ENCODE data around the gene CSPG4. TPM values are rescaled to one million over a fixed set of nuclear protein-coding genes. Genes with fewer than 3 reads are reported as not detected.
A peak's percentile ranks its signal among the peaks of the same experiment; 100 is the strongest.

The CSPG4 gene
- total and polyA plus RNA-seq, 9 of the 15 experiments (the other 6 are each of a cell fraction or from before 2014, with no cell fraction given): under 0.01 to 0.07 (median 0.04) TPM; not detected in 5

DNA sequence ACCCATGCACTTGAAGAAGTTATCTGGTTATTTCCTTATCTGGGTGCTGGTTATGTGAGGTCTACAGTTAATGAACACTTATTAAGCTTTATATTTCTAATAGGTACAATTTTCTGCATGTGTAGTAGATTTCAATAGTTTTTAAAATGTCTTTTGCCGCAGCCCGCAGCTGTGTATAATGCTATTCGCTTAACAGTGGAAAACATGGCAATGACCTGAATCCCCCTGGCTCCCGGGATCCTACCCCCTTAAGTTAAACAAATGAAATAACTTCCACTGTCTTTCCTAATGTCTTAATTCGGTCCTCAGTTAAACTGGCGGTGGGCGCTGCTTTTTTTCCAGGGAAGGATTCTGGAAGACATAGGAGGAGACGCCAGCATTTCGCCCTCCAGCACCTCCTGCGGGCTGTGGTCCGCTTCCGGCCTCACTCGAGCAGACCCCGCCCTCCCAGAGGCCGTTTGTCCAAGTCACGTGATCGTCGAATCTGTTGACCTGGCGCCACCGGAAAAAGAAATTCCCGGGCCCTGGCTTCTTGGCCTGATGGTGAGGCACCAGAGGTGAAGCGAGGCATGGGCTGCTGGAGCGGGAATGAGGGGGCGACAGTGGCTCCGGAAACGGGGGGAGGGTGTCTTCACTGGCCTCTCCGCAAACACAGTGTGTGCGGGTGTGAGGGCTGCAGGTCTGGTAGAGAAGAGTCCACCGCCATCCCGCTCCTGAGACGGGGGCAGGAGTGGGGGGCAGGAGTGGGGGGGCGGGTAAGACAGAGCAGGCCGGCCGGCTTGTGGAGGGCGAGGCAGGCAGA is 45.6 kb upstream of the CSPG4 start (continued):
- no peak for TF ChIP-seq HOXB6 (CRISPR knock-in tag; IDR thresholded peaks at IDR 0.05; ENCODE audit: borderline replicate concordance)
- no peak for TF ChIP-seq ZNF134 (CRISPR knock-in tag; conservative IDR thresholded peaks at IDR 0.05)
- TF ChIP-seq NELFE (IDR thresholded peaks at IDR 0.05; ENCODE audit: insufficient read depth, insufficient read length): no peak
- no peak for TF ChIP-seq KAT7 (CRISPR knock-in tag; IDR thresholded peaks at IDR 0.05; ENCODE audit: borderline replicate concordance)
- no peak for TF ChIP-seq MIER1 (IDR thresholded peaks at IDR 0.05; ENCODE audit: low read depth)
- TF ChIP-seq, protein P1, sequence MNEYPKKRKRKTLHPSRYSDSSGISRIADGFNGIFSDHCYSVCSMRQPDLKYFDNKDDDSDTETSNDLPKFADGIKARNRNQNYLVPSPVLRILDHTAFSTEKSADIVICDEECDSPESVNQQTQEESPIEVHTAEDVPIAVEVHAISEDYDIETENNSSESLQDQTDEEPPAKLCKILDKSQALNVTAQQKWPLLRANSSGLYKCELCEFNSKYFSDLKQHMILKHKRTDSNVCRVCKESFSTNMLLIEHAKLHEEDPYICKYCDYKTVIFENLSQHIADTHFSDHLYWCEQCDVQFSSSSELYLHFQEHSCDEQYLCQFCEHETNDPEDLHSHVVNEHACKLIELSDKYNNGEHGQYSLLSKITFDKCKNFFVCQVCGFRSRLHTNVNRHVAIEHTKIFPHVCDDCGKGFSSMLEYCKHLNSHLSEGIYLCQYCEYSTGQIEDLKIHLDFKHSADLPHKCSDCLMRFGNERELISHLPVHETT (CRISPR knock-in tag; conservative IDR thresholded peaks at IDR 0.05 in 1 of 2, IDR thresholded peaks at IDR 0.05 in 1 of 2): no peak
- TF ChIP-seq MECOM (CRISPR knock-in tag; IDR thresholded peaks at IDR 0.05): no peak
- TF ChIP-seq, protein P2, sequence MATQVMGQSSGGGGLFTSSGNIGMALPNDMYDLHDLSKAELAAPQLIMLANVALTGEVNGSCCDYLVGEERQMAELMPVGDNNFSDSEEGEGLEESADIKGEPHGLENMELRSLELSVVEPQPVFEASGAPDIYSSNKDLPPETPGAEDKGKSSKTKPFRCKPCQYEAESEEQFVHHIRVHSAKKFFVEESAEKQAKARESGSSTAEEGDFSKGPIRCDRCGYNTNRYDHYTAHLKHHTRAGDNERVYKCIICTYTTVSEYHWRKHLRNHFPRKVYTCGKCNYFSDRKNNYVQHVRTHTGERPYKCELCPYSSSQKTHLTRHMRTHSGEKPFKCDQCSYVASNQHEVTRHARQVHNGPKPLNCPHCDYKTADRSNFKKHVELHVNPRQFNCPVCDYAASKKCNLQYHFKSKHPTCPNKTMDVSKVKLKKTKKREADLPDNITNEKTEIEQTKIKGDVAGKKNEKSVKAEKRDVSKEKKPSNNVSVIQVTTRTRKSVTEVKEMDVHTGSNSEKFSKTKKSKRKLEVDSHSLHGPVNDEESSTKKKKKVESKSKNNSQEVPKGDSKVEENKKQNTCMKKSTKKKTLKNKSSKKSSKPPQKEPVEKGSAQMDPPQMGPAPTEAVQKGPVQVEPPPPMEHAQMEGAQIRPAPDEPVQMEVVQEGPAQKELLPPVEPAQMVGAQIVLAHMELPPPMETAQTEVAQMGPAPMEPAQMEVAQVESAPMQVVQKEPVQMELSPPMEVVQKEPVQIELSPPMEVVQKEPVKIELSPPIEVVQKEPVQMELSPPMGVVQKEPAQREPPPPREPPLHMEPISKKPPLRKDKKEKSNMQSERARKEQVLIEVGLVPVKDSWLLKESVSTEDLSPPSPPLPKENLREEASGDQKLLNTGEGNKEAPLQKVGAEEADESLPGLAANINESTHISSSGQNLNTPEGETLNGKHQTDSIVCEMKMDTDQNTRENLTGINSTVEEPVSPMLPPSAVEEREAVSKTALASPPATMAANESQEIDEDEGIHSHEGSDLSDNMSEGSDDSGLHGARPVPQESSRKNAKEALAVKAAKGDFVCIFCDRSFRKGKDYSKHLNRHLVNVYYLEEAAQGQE (IDR thresholded peaks at IDR 0.05; ENCODE audit: borderline replicate concordance): peak; percentile 48; the same call in 1 of the 2 replicates
- TF ChIP-seq, protein P2 (CRISPR knock-in tag; IDR thresholded peaks at IDR 0.05; ENCODE audit: low read depth): no peak
- no peak; the same call in 1 of the 2 replicates for TF ChIP-seq ZBTB7A (IDR thresholded peaks at IDR 0.05; ENCODE audit: borderline replicate concordance, control insufficient read depth, low read depth, low read length)
- TF ChIP-seq RBM15 (IDR thresholded peaks at IDR 0.05; ENCODE audit: insufficient read depth, low read length): no peak
- TF ChIP-seq, protein P3, sequence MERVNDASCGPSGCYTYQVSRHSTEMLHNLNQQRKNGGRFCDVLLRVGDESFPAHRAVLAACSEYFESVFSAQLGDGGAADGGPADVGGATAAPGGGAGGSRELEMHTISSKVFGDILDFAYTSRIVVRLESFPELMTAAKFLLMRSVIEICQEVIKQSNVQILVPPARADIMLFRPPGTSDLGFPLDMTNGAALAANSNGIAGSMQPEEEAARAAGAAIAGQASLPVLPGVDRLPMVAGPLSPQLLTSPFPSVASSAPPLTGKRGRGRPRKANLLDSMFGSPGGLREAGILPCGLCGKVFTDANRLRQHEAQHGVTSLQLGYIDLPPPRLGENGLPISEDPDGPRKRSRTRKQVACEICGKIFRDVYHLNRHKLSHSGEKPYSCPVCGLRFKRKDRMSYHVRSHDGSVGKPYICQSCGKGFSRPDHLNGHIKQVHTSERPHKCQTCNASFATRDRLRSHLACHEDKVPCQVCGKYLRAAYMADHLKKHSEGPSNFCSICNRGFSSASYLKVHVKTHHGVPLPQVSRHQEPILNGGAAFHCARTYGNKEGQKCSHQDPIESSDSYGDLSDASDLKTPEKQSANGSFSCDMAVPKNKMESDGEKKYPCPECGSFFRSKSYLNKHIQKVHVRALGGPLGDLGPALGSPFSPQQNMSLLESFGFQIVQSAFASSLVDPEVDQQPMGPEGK (CRISPR knock-in tag; IDR thresholded peaks at IDR 0.05; ENCODE audit: borderline replicate concordance): no peak
- TF ChIP-seq, protein P4, sequence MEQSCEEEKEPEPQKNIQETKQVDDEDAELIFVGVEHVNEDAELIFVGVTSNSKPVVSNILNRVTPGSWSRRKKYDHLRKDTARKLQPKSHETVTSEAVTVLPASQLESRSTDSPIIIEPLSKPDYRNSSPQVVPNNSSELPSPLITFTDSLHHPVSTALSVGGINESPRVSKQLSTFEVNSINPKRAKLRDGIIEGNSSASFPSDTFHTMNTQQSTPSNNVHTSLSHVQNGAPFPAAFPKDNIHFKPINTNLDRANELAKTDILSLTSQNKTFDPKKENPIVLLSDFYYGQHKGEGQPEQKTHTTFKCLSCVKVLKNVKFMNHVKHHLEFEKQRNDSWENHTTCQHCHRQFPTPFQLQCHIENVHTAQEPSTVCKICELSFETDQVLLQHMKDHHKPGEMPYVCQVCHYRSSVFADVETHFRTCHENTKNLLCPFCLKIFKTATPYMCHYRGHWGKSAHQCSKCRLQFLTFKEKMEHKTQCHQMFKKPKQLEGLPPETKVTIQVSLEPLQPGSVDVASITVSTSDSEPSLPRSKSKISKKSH (CRISPR knock-in tag; IDR thresholded peaks at IDR 0.05): no peak
